Right lobe of liver (tissue), 6 donors: ENCODE measurements around the gene MYO3B. TPM values are rescaled to one million over a fixed set of nuclear protein-coding genes. Genes with fewer than 3 reads are reported as not detected.

Experiments
- ATAC-seq, 4 donors: fragments of 200-7000 bp; cut with Tn5 transposase; one replicate each; pipeline ENCODE4 v1.9.1; 2020; ENCODE audit warnings: mild to moderate bottlenecking in 4 of 4, moderate library complexity in 4 of 4
- DNase-seq, 3 donors: peaks; one replicate each; pipeline ENCODE4 v3.0.0-alpha.2; 2020
- H3K27ac ChIP-seq, 3 donors: fragments of 200-600 bp; one replicate each; pipeline ENCODE4 v1.8.0; 2022
- H3K27me3 ChIP-seq, 2 donors: fragments of 200-600 bp; one replicate each; pipeline ENCODE4 v1.8.0; 2022
- H3K36me3 ChIP-seq, 4 donors: fragments of 200-600 bp; sonication (generic) in 1 of 4; one replicate each; pipeline versions ENCODE4 v1.5.1 to v1.8.0; 2017 to 2022; ENCODE audit warnings: control low read depth in 1 of 4
- H3K4me1 ChIP-seq, 4 donors: fragments of 200-600 bp; sonication (generic) in 1 of 4; one replicate each; pipeline versions ENCODE4 v1.5.1 to v1.8.0; 2017 to 2022; ENCODE audit warnings: control low read depth in 1 of 4
- H3K4me3 ChIP-seq, 3 donors: fragments of 200-600 bp; one replicate each; pipeline ENCODE4 v1.8.0; 2022
- H3K9me3 ChIP-seq, 4 donors: fragments of 200-600 bp; sonication (generic) in 1 of 4; one replicate each; pipeline versions ENCODE4 v1.5.1 to v1.8.0; 2017 to 2022; ENCODE audit warnings: control low read depth in 1 of 4
- POLR2A ChIP-seq: fragments of 450-650 bp; IDR thresholded peaks from one replicate; pipeline ENCODE4 v1.6.1; 2017; ENCODE audit warnings: antibody characterized with exemption, mild to moderate bottlenecking
- WGBS: methylation state at CpG from one replicate; pipeline ENCODE4 v1.1.6; 2018; ENCODE audit warnings: low coverage, low lambda C conversion rate; ENCODE audit not compliant: insufficient coverage; ENCODE audit errors: missing lambda C conversion rate; 5-methylcytosine and 5-hydroxymethylcytosine counted together
- intact Hi-C, 2 donors: fragments of 100-400 bp; cut with DNase I; formaldehyde crosslinking; loops; one replicate each; pipeline versions ENCODE4 v1.11.2 to v1.14.1; 2022
- total RNA-seq, 6 experiments: library from RNA; depleted of rRNA in 2 of 6; stranded (reverse); fragments of >200 nt in 2 of 6; fragmentation: NEBNext Ultra II Directional in 3 of 6; extraction: Animal tissue kit (Norgen Biotek cat#: 25700) in 3 of 6; gene quantifications; one replicate each; pipeline versions ENCODE4 v1.1.0 to v1.2.4, GENCODE V29; 2016 to 2023
- TF ChIP-seq, protein P1 (sequence below), 4 donors: fragments of 200-600 bp in 3 of 4; fragments of 450-650 bp in 1 of 4; IDR thresholded peaks; one replicate each; pipeline versions ENCODE4 v1.5.1 to v1.8.0; 2016 to 2022; ENCODE audit warnings: antibody characterized with exemption in 4 of 4, mild to moderate bottlenecking in 2 of 4
- donor health status: DM: no; HTN: yes; CAD: no.
- donor health status: DM: no; HTN: no; CAD: no.
- donor health status: DM: no; HTN: no; CAD: no.
- donor health status: DM: no; HTN: yes; CAD: no.
- donor health status: DM: no; HTN: yes; CAD: no.

The MYO3B gene
- total RNA-seq, 6 experiments from 2014 or later: 0.18 to 0.25 TPM; not detected in 4

- Histone ChIP-seq H3K4me3 (no peak overlapping the region), H3K27me3 (no peaks in the 10 kb centered on the region), H3K9me3 (no peaks in the 10 kb centered on the region), H3K36me3 (no peaks in the 10 kb centered on the region), H3K27ac (no peak overlapping the region), H3K4me1 (no peaks in the 10 kb centered on the region)
- WGBS: 28% methylated on average over 4 of the region's 4 CpGs
- TF ChIP-seq POLR2A: no peak
- TF ChIP-seq, protein P1, sequence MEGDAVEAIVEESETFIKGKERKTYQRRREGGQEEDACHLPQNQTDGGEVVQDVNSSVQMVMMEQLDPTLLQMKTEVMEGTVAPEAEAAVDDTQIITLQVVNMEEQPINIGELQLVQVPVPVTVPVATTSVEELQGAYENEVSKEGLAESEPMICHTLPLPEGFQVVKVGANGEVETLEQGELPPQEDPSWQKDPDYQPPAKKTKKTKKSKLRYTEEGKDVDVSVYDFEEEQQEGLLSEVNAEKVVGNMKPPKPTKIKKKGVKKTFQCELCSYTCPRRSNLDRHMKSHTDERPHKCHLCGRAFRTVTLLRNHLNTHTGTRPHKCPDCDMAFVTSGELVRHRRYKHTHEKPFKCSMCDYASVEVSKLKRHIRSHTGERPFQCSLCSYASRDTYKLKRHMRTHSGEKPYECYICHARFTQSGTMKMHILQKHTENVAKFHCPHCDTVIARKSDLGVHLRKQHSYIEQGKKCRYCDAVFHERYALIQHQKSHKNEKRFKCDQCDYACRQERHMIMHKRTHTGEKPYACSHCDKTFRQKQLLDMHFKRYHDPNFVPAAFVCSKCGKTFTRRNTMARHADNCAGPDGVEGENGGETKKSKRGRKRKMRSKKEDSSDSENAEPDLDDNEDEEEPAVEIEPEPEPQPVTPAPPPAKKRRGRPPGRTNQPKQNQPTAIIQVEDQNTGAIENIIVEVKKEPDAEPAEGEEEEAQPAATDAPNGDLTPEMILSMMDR (IDR thresholded peaks at IDR 0.05): no peak
- ATAC-seq (no peak), DNase-seq (no peak)
- intact Hi-C loops: no loop called here
Measured at GRCh38 chr2:170323743-170324142, 145.8 kb downstream of the MYO3B start.

DNA sequence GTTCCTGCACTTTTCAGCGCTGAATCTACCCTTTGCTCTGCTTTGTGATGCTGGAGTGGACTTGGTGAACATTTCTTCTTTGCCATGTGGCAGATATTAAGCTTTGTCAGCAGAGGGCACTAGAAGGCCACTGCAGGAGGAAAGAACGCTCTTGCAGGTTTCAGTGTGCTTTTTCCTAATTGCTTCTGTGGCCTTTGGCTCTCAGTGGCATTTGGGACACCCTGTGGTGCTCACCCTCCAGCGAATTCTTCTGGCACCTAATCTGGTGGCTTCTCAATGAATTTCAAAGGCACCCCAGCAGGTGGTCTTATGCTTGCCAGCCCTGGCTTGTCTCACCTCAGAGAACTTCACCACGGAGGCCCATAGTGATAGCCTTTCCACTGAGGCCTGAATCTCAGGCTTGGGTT, 146.7 kb downstream of the MYO3B start:
- TF ChIP-seq, protein P1 (IDR thresholded peaks at IDR 0.05): peak; percentile 38 to 80 (median 64)
- no peak for TF ChIP-seq POLR2A
- intact Hi-C loops: no loop called here
- Histone ChIP-seq H3K27me3 (no peaks in the 10 kb centered on the region), H3K36me3 (no peaks in the 10 kb centered on the region), H3K27ac (no peak overlapping the region), H3K4me3 (no peak overlapping the region), H3K4me1 (no peaks in the 10 kb centered on the region), H3K9me3 (no peaks in the 10 kb centered on the region)
- no peak for DNase-seq
- WGBS: 9% methylated on average over 3 of the region's 4 CpGs
- ATAC-seq: peak; percentile 63 to 87 (median 70)

DNA sequence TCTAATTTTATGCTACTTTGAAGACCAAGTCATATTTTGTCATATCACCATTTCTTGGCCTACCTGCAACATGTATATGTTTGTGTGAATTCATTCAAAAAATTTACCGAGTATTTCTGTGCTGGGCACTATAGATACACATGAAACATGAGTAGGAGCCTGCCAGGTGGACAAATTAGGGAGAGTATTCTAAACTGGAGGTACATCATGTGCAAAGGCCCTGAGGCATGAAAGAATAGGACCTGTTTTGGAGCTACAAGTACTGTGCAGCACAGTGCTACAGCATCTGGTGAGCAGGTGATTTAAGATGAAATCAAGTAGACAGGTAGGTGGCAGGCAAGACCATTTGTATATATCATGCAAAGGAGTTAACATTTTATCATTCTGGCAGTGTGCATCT, 152.9 kb downstream of the MYO3B start:
- intact Hi-C loops: no loop called here
- Histone ChIP-seq H3K27ac (no peak overlapping the region), H3K27me3 (no peaks in the 10 kb centered on the region), H3K36me3 (no peaks in the 10 kb centered on the region), H3K9me3 (no peaks in the 10 kb centered on the region), H3K4me1 (no peaks in the 10 kb centered on the region), H3K4me3 (no peak overlapping the region)
- WGBS: 69% methylated on average over 1 of the region's 1 CpG
- DNase-seq (no peak), ATAC-seq (no peak)
- TF ChIP-seq POLR2A: no peak
- TF ChIP-seq, protein P1 (IDR thresholded peaks at IDR 0.05): no peak

DNA sequence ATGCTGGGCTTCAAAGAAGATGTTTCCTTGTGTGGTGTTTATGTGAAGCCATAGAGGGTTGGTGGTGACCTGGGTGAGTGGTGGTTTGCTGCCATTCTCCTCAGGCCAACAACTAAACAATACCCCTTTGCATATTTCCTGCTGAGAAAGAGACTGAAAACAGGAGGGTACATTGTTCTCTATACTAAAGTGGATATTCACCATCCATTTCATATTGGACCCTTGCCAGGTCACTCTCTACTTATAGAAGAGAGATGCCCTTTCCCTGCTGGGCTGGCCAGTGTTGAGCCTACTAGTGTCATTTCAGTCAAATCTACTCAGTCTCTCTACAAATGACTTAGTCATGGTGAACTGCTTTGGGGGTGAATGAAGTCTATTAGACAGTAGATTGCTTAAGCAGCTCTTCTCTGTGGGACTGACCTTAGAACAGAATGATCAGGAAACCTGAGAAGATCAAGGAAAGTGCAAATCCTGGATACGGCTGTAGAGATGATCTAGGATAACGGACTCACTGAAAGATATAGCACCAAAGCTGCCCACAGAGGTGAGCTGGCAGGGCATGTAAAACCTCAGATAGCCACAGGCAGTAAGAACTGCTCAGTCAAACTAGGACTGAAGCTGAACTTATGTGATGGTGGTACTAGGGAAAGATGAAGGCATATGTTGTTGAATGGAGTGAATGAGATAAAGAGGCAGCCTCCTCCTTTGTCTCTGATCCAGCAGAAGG, 154.9 kb downstream of the MYO3B start:
- DNase-seq (no peak), ATAC-seq (no peak)
- no peak for TF ChIP-seq POLR2A
- TF ChIP-seq, protein P1 (IDR thresholded peaks at IDR 0.05): no peak
- 57% methylated on average over 2 of the region's 2 CpGs for WGBS
- Histone ChIP-seq H3K27me3 (no peaks in the 10 kb centered on the region), H3K4me3 (no peak overlapping the region), H3K9me3 (no peaks in the 10 kb centered on the region), H3K27ac (no peak overlapping the region), H3K36me3 (no peaks in the 10 kb centered on the region), H3K4me1 (no peaks in the 10 kb centered on the region)
- intact Hi-C loops: no loop called here
